ENCODE results near the gene ADAMTS17.

The ADAMTS17 gene

DNA sequence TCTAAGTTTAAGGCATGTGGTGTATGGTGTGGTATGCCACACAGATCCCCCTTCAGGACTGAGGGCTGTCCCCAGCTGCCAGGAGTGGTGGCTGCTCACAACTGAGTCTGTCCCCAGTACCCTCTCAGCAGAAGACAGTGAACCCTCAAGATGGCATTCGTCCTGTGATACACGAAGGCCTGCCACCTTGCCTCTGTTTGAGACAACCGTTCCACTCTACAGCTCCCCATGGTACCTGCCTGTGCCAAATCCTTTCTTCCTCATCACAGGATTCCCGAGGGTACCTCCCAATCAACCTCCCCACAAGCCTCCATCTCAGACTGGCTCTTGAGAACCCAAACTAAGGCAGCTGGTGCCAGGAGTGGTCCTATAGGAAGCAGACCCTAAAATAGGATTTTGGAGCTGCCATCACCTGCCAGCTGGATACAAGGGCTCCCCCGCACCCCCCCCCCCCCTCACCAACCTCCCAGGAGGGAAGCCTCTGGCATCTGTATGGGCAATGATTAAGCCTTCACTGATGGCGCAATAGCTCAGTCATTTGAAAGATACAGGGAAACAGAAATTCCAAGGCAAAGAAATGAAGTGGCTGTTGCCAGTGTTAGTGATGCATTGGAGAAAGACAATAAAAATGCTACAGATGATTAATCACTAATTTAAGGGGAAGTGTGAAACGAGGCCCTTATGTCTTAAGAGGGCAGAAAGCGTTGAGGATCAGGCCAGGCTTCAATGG, 378.5 kb downstream of the ADAMTS17 start:
- no peak for DNase-seq

DNA sequence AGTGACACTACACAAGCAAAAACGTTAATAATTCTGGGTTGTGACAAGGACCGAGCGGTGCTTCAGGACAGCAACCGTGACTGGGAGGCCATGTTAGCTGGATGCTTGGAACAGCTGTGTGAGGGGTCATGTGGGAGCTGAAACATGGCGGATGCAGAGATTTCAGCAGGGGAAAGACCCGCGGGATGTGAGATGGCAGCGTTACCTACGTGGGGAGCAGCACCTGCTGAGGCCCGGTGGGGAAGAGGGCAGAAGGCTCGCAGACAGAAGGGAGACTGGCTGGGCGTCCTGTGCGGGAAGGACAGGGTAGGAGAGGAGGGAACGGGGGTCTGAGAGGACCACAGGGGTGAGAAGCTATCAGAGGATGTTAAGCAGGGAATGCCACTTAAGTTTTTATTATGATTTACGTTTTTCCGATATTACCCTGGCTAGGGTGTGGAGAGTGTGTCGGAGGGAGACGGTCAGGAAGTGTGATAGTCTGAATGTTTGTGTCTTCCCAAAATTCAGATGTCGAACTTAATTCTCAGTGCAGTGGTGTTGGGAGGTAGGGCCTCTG, 379.7 kb downstream of the ADAMTS17 start:
- no peak for DNase-seq

DNA sequence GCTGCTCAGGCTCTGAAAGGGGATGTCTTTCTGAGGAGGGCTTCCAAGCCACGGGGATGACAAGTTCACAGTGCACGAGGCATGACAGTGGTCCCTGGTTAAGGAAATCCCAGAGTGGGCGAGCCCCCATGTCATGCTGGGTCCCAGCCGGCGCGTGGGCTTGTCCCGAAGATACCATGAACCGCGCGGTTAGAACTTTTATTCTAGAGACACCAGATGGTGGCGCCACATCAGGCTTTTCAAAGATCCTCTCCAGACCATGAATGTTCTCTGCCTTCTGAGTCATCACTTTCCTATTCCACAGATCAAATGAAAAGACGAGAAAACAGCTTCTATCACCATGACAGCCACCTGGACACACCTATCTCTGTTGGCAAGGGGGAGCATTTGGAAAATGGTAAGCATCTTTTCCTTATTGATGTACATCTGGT, 380.7 kb downstream of the ADAMTS17 start:
- no peak for DNase-seq

DNA sequence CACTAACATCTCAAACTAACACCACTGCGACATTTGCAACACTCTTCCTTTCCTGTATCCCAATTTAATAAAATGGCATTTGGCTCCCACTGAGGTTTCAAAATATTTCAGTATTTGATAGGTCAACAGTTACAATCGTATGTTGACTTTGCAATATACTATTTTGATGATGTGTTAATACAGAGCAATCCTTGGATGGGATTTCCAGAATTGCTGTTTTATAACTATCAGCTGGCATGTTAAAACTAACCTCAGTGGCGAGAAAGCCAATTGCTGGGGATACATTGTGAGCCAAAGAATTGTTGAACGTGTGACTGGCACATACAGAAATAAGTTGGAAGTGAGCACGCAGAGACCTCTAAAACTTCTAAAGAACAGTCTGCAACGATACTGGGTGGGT, 382.4 kb downstream of the ADAMTS17 start:
- DNase-seq = no peak

DNA sequence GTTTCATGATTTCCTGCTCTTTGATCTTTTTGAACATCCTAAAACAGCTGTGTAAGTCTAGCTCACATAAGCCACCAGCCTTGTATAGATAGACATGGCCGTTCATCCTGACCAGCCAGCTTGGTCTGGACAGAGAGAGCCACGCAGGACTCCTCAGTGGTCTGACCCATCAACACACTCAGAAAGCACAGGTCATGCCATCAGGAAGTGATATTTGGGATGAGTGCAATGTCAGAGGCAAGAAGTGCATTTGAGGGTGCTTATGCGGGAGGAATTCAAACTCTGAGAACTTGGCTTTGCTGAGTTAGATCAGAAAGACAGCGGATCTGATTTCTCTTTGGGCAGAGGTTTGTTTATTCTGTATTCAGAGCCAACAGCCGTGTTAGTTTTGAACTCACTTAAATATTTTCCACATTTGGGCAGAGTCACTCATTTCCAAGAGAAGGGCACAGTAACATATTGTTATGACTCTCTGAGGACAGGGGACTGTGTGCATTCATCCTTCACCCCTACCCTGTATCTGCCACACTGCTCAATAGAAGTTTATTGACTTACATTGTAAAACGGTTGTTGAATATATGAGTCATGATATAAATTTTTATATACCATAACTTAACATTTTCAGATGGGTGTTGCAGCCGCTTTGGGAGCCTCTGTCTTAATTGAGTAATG, 383.2 kb downstream of the ADAMTS17 start:
- no peak for DNase-seq

DNA sequence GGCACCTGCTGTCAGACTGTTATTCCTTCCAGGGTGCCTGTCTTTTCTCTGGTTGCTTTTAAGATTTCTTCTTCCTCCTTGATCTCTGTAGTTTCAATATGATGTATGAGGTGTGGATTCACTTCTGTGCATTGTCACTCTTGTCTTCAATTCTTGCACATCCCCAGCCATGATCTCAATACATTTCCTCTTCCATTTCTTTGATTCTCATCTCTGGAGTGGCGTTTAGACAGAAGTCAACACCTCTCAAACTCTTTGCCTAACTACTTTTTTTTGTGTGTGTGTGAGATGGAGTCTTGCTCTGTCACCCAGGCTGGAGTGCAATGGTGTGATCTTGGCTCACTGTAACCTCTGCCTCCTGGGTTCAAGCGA, 384.1 kb downstream of the ADAMTS17 start:
- no peak for DNase-seq

DNA sequence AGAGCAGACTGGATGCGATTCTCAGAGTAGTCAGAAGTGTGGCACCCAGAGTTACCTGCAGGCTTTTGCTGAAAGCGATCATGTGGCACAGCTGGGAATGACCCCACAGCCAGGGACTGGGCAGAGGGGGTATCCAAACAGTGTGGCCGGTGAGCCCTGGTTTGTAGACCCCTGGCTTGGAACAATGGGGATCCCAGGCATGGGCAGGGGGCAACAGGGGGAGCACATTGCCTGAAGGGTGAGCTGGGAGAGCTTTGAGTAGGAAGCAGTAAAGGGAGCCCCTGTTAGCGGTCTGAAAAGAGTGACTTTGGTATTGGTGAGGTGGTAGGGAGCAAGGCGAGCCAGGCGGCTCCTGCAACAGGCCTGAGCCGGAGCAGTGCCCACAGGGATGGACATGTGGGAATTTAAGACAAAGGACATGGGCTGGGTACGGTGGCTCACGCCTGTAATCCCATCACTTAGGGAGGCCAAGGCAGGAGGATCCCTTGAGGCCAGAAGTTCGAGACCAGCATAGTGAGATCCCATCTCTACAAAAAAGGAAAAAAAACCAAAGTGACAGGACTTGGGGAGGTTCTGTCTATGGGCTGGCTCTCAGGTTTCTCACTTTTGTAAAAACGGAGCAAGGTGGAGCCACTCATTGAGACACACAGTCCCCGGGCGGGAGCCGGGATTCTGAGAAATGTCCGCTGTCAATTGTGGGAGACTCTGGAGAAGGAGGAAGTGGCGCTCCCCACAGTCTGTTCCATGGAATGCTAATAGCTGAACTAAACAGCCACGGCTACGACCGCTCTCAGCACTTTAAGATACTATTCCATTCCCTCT, 384.7 kb downstream of the ADAMTS17 start:
- no peak for DNase-seq

DNA sequence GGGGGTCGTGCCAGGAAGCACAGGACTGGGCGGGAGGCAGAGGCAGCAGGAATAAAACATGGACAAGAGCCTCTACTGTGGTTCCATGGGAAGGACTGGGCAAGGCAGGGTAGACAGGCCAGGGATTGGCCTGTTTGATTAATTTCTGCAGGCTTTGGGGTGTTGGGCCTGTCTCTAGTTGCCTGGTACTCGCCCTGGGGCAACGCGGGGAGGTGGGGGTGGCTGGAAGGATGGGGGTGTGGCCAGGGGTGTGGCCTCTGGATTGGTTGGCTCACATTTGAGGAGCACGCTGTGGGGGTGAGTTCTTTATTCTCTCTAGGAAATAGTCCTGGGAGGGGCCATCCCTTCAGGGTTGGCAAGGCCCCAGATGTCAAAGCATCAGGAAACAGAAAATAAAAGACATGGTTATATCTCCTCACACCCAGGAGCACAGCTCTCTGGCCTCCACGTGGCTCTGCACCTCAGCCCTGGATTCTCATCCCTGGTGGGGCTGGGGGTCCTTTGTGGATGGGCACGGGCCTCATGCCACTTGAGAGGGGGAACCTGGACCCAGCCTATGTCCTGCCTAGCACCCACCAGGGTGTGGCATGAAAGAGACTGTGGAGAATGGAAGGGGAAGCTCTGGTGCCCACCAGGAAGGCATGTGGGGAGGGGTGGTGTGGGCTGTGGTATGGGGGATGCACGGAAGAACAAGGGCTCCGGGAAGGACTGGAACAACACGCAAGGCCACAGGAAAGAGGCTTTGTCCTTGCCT, 385.6 kb downstream of the ADAMTS17 start:
- no peak for DNase-seq

DNA sequence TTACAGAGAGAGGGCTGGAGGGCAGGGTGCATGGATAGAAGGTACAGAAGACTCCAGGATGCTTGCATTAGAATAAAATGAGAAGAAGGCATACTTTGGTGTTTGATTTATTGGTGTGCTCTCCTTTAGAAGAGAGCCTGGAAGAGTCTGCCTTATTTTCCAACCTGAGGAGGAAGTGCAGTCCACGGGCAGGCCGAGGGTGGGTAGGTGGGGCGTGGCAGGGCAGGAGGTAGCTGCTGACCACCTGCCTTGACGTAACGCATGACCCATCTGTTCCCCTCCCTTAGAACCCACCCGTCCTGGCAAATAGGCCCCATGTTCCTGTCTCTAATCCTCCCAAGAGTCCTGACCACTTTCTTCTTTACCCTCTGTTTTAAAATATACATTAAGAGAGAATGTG, 386.2 kb downstream of the ADAMTS17 start:
- no peak for DNase-seq

DNA sequence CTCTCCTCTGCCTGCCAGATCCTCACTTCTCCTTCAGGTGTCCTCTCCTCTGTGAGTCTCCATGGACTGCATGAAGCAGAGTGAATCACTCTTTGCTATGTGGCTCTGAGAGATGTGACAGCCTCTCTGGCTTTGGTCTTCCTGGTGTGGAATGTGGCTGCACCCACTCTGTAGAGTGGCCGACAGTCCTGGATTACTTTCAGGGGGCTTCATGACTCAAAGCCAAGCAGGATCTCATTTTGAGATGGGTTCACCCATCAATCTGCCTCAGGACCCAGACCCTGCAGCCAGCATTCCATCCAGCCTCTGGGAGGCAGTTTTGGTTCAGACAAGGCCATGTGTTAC, 386.6 kb downstream of the ADAMTS17 start:
- DNase-seq = no peak

DNA sequence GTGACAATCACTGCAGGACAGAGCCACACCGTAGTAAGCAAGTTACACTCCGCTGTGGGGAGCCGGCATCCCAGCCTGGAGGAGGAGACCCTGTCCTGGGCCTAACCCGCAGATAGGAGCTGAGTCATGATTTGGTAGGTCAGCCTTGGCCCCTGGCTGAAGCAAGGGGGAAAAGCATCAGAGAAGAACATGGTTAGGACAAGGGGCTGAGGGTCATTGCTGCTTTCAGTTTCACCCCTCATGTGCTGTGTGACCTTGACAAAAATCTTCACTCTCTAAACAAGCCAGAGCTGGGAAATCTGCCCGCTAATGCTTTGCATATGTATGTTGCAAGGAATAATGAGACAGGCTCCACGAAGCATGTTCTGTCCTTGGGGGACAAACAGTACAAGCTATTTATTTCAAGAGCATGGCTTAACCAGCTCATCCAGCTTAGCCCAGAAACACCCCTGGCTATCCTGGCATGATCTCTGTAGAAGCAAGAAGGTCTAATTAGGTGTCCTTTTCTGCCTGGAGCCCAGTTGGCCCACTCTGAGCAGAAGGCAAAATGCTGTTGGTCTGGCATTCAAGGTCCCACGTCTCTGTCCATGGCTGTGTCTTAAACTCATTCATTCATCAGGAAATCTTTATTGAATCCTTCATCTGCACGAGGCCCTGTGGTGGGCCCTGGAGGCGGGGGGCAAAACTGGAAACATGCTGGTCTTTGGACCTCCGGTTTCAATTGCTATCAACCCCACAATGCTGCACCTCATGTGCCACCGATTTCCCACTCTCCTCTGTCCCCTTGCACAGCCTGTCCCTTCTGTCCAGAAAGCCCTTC, 387.2 kb downstream of the ADAMTS17 start:
- no peak for DNase-seq

DNA sequence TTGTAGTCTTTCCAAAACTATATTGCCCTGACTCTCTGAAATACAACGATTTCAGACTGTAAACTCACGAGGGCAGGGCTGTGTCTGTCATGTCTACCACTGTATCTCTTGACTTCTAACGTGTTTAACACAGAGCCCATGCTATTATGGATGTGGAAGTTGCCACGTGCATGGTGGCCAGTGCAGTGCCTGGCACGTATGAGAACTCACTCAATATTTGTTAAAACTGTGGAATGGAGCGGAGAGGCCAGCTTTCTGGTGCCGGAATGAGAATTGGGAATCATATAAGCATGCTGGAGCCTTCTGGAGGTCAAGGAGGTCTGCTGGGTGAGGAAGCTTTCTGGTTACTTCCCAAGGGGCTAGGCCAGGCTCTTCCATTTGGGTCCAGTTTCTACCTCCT, 387.9 kb downstream of the ADAMTS17 start:
- no peak for DNase-seq

DNA sequence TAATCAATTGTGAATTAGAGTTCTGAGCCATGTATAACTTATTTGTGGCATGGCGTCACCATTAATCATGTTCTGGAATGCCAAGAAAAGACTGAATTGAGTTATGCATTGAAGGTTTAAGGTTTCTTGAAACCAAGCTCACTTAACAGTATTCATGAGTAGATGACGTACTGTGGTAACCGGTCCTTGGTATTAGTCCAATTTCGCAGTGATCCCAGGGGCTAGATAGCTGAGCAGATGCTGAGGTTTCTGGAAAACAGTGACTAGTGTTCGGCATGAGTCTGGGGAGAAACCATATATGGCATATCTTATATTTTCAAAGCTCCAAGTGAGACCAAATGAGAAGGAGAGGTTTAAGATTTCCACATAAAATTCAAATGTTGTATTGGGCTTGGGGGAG, 390.3 kb downstream of the ADAMTS17 start:
- no peak for DNase-seq

DNA sequence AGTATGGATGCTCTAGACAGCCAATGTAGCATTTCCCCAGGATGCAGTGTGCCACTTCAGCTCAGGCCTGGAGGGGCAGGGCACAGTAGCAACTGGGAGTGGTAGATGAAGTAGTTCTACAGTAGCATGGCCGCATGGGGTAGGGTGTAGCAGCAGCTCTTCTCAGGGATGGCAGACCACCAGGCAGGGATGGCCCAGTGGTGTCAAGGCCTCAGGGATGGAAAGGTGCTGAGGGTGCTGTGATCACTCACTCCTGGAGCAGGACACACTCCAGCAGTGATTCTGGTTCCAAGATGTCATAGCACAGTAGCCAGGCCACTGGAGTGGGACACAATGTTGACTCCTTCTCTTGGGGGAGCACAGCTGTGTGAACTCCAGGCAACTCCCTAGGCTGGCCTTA, 397.6 kb downstream of the ADAMTS17 start:
- no peak for DNase-seq

DNA sequence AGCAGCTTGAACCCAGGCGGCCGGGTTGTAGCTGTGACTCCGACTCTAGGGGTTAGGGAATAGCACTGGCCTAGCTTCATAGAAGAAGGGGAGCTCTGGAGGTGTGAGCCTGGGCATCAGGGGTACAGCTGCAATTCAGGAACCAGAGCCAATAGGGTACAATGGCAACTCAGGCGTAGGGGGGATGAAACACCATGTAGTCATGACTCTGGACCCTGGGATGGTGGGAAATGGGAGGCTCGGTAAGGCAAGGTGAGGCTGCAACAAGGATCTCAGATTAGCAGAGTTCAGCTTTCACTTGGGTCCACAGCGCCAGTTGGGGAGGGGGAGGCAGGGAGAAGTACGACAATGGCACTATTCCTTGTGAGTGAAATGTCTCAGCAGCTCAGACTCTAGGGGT, 398.3 kb downstream of the ADAMTS17 start:
- no peak for DNase-seq

DNA sequence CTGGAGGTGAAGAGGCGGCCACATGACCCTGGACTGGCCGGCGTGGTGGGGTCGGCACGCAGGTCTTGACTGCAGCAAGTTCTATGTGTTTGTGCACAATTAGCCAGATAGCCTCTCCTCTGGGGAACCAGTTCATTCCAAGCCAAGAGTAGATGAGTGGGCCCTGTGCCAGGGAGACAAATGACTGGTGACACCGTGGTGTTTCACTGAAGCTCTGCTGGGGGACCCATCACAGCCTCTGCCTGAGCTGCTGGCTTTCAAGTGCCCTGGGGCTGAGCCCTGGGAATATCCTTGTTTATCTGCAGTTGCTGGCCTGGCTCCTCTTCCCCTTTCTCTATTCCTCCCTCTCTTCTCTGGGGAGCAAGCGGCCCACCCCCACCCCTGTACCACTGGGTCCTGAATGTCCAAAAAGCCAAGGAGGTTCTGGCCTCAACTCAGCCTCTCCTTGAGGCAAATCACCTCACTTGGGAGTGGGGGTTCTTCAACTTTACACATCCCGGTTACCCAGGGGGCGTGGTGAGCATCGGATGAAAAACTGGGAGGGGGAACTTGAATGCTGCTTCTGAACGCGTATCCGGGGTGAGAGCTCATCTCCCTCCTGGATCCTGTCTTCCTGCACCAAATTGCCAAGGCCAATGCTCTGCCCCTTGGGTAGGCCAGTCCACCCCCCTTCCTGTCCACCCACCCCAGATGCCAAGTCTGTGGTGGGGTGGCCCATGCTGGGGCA, 408.9 kb downstream of the ADAMTS17 start:
- no peak for DNase-seq

DNA sequence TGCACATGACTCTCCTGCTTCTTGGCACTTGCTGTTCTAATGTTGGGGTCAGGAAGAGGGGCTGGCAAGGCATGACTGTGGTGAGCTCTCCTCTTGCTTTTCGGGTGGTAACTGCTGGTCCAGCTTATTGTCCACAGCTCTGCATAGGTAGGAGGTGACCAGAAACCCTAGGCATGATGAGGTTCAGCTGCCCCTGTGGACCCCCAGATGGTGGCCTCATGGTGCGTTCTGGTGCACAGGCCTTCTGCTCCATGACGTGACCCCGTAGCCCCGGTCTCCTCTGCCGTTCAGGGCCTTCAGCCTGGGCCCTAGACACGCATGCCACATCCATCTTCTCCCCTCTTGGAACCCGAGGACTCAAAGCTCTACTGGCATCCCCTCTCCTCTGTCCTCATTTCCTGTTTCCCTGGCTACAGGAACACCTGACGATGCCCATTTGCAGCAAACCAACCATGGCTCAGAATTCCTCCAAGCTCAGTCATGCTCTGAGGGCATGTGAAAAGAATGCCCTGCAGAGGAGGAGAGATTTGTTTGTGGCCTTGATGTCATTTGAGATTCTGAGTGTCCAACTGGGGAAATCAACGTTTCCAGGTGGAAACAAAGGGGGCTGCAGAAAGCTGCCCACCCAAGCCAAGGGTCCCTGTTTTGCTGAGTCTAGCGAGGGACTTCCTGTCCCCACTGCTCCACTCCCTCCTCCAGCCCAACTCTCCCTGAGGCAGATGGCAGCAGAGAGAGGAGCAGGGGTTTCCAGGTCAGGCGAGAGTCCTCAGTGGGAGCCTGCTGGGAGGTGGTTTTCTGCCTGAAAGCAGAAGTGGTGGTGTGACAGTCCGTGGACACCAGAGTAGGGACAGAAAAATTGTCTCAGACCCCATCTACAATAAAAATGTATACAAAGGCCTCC, 409.8 kb downstream of the ADAMTS17 start:
- DNase-seq = no peak

DNA sequence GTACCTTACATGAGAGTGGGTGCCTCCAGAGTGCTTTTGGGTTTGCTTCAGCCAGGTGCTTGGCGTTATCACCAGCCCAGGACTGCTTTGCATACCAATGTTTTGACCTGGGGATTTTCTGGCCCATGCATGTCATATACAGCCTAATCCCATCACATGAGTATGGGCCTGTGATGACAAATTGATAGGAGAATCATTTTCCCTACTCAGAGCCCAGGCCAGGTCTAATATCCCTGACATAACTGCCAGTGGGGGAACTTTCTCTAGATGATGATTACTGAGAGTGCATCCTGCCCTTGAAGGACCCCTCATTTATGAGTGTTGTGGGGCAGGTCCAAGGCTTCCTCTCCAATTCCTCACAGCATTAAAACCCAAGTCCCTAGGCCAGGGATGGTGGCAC, 411.1 kb downstream of the ADAMTS17 start:
- DNase-seq = no peak

DNA sequence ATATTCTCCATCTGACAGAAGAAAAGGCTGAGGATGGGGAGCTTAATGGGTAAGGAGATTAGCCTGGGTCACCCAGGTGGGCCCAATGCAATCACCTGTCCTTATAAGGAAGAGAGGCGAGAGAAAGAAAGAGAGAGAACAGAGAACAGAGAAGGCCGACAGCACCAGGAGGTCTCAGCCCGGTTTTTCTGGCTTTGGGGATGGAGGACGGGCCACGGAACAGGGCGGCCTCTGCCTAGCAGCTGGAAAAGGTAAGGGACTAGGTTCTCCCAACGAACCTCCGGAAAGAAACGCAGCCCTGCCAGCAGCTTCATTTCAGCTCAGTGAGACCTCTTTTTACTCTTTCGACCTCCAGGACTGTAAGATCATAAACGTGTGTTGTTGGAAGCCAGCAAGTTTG, 412.5 kb downstream of the ADAMTS17 start:
- DNase-seq = no peak

DNA sequence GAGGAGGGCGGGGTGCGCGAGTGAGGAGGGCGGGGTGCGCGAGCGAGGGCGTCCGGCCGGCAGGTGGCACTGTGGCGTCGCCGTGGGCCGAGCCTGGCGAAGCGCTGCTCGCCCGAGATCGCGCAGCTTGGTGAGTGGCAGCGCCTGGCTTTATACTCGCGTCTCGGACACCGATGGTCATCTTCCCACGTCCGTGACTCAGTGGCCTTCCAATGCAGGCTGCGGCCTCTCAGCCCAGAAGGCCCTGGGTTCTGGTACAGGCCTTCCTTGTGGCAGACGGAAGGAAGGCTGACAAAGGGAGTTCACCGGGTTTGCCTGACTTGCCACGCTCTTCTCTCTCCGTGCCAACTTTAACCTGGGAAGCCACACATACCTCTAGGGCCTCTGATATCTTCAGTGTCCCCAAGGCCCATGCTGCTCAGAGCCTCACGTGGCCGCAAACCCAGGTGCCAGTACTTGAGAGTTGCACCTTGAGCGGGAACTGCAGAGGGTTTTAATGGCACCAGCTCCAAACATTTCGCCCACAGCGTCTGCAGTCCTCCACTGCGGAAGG, 413.3 kb downstream of the ADAMTS17 start:
- peak; percentile 83 to 86 for DNase-seq

All from activated CD4-positive, alpha-beta T cell treated with anti-CD3 and anti-CD28 coated beads, Interleukin-2, amount 50 U/mL, for 4 hours (primary cell).